HEK293 (cell line): ENCODE data around the gene DLD.
A peak's percentile ranks its signal among the peaks of the same experiment; 100 is the strongest.
"Not testable (repeated sequence)": the region's sequence is repeated elsewhere in the genome, so short reads cannot be mapped to it uniquely, and the experiment has no call there.

Experiments used
- CTCF ChIA-PET: fragments of 350-600 bp; formaldehyde crosslinking; extraction: SDS; loops from one replicate; lab custom pipeline; 2021; ENCODE audit warnings: antibody characterized with exemption; lab: Yijun Ruan, JAX
- POLR2A ChIA-PET: fragments of 300-600 bp; formaldehyde crosslinking; extraction: SDS; loops from one replicate; lab custom pipeline; 2020; ENCODE audit warnings: antibody characterized with exemption, inconsistent platforms; lab: Yijun Ruan, JAX
- H3K27ac ChIP-seq: fragments of 200-500 bp; sonication (Bioruptor generic); 2 replicates; pipeline ENCODE4 v1.5.1; 2014; ENCODE audit warnings: low read depth, low read length, control low read depth, inconsistent platforms; ENCODE audit errors: extremely low read depth
- H3K36me3 ChIP-seq, 2 experiments: fragments of 200-500 bp in 1 of 2; sonication (Bioruptor generic) in 1 of 2; 1 replicate in 1 of 2; 2 replicates in 1 of 2; pipeline ENCODE4 v1.5.1; 2014 to 2017; ENCODE audit warnings: inconsistent platforms in 2 of 2, low read length in 2 of 2; ENCODE audit not compliant: control insufficient read depth in 2 of 2, insufficient read depth in 1 of 2
- H3K4me1 ChIP-seq: fragments of 200-500 bp; sonication (Bioruptor generic); 2 replicates; pipeline ENCODE4 v1.5.1; 2014; ENCODE audit warnings: mild to moderate bottlenecking, low read length, inconsistent platforms; ENCODE audit not compliant: control insufficient read depth, insufficient read depth
- H3K4me3 ChIP-seq: 2 replicates; pipeline ENCODE4 v1.5.1; 2011; ENCODE audit warnings: low read depth, mild to moderate bottlenecking, control low read depth, low read length, moderate library complexity
- H3K9me3 ChIP-seq: fragments of 200-500 bp; sonication (Bioruptor generic); 2 replicates; pipeline ENCODE4 v1.5.1; 2014; ENCODE audit warnings: low read depth, low read length, inconsistent platforms; ENCODE audit not compliant: control insufficient read depth, insufficient read depth
- BCL11B ChIP-seq: fragments of 450-650 bp; formaldehyde crosslinking; IDR thresholded peaks from 2 replicates; pipeline ENCODE4 v1.5.1; 2016; ENCODE audit warnings: low read depth, missing biosample characterization, missing genetic modification characterization
- HIC1 ChIP-seq: fragments of 450-650 bp; formaldehyde crosslinking; IDR thresholded peaks from 2 replicates; pipeline ENCODE4 v1.5.1; 2016; ENCODE audit warnings: missing biosample characterization, missing genetic modification characterization
- HOXA7 ChIP-seq: sonication (generic); formaldehyde crosslinking; IDR thresholded peaks from 2 replicates; pipeline ENCODE4 v1.8.1; 2022; ENCODE audit warnings: missing genetic modification reagents, borderline replicate concordance
- KLF17 ChIP-seq: fragments of 450-650 bp; formaldehyde crosslinking; IDR thresholded peaks from 2 replicates; pipeline ENCODE4 v1.5.1; 2016; ENCODE audit warnings: missing biosample characterization, missing genetic modification characterization
- KLF7 ChIP-seq: fragments of 450-650 bp; formaldehyde crosslinking; IDR thresholded peaks from 2 replicates; pipeline ENCODE4 v1.5.1; 2016; ENCODE audit warnings: missing biosample characterization, missing genetic modification characterization, borderline replicate concordance
- TSHZ1 ChIP-seq: fragments of 450-650 bp; formaldehyde crosslinking; IDR thresholded peaks from 2 replicates; pipeline ENCODE4 v1.5.1; 2016; ENCODE audit warnings: missing biosample characterization, missing genetic modification characterization, borderline replicate concordance
- WT1 ChIP-seq: fragments of 450-650 bp; formaldehyde crosslinking; IDR thresholded peaks from 2 replicates; pipeline ENCODE4 v1.5.1; 2016; ENCODE audit warnings: missing biosample characterization, missing genetic modification characterization
- ZBTB6 ChIP-seq: fragments of 450-650 bp; formaldehyde crosslinking; IDR thresholded peaks from 2 replicates; pipeline ENCODE4 v1.5.1; 2017; ENCODE audit warnings: missing biosample characterization, missing genetic modification characterization
- ZBTB7A ChIP-seq: fragments of 450-650 bp; formaldehyde crosslinking; IDR thresholded peaks from 2 replicates; pipeline ENCODE4 v1.5.1; 2016; ENCODE audit warnings: low read depth, missing biosample characterization, missing genetic modification characterization
- ZNF112 ChIP-seq: fragments of 450-650 bp; formaldehyde crosslinking; IDR thresholded peaks from 2 replicates; pipeline ENCODE4 v1.5.0; 2017; ENCODE audit warnings: missing biosample characterization, missing genetic modification characterization
- ZNF146 ChIP-seq: fragments of 450-650 bp; formaldehyde crosslinking; IDR thresholded peaks from 2 replicates; pipeline ENCODE4 v1.5.1; 2016; ENCODE audit warnings: missing biosample characterization, missing genetic modification characterization
- ZNF157 ChIP-seq: fragments of 450-650 bp; formaldehyde crosslinking; IDR thresholded peaks from 2 replicates; pipeline ENCODE4 v1.5.1; 2016; ENCODE audit warnings: missing biosample characterization, missing genetic modification characterization
- ZNF223 ChIP-seq: fragments of 450-650 bp; formaldehyde crosslinking; IDR thresholded peaks from 2 replicates; pipeline ENCODE4 v1.5.1; 2016; ENCODE audit warnings: missing biosample characterization, missing genetic modification characterization
- ZNF292 ChIP-seq: fragments of 450-650 bp; formaldehyde crosslinking; IDR thresholded peaks from 2 replicates; pipeline ENCODE4 v1.5.1; 2016; ENCODE audit warnings: low read depth, missing biosample characterization, missing genetic modification characterization, borderline replicate concordance
- ZNF311 ChIP-seq: fragments of 450-650 bp; formaldehyde crosslinking; IDR thresholded peaks from 2 replicates; pipeline ENCODE4 v1.5.1; 2017; ENCODE audit warnings: missing biosample characterization, missing genetic modification characterization, borderline replicate concordance
- ZNF335 ChIP-seq: fragments of 450-650 bp; formaldehyde crosslinking; conservative IDR thresholded peaks from 2 replicates; pipeline ENCODE4 v1.5.1; 2016; ENCODE audit warnings: missing biosample characterization, missing genetic modification characterization
- ZNF391 ChIP-seq: fragments of 450-650 bp; formaldehyde crosslinking; IDR thresholded peaks from 2 replicates; pipeline ENCODE4 v1.5.1; 2016; ENCODE audit warnings: low read depth, missing biosample characterization, missing genetic modification characterization, borderline replicate concordance
- ZNF404 ChIP-seq: fragments of 450-650 bp; formaldehyde crosslinking; IDR thresholded peaks from 2 replicates; pipeline ENCODE4 v1.5.1; 2017; ENCODE audit warnings: missing biosample characterization, missing genetic modification characterization
- ZNF473 ChIP-seq: fragments of 450-650 bp; formaldehyde crosslinking; IDR thresholded peaks from 2 replicates; pipeline ENCODE4 v1.5.1; 2017; ENCODE audit warnings: missing biosample characterization, missing genetic modification characterization
- ZNF548 ChIP-seq: fragments of 450-650 bp; formaldehyde crosslinking; IDR thresholded peaks from 2 replicates; pipeline ENCODE4 v1.5.1; 2016; ENCODE audit warnings: missing biosample characterization, missing genetic modification characterization
- ZNF560 ChIP-seq: fragments of 450-650 bp; formaldehyde crosslinking; IDR thresholded peaks from 2 replicates; pipeline ENCODE4 v1.5.1; 2017; ENCODE audit warnings: missing biosample characterization, missing genetic modification characterization, borderline replicate concordance
- ZNF623 ChIP-seq: fragments of 450-650 bp; formaldehyde crosslinking; IDR thresholded peaks from 2 replicates; pipeline ENCODE4 v1.5.1; 2016; ENCODE audit warnings: missing biosample characterization, missing genetic modification characterization
- ZNF660 ChIP-seq: fragments of 450-650 bp; IDR thresholded peaks from 2 replicates; pipeline ENCODE4 v1.5.1; 2018; ENCODE audit warnings: missing biosample characterization, mild to moderate bottlenecking, missing genetic modification characterization
- ZNF843 ChIP-seq: fragments of 450-650 bp; formaldehyde crosslinking; IDR thresholded peaks from 2 replicates; pipeline ENCODE4 v1.5.1; 2016; ENCODE audit warnings: missing biosample characterization, missing genetic modification characterization
- TF ChIP-seq, protein P1 (sequence below): fragments of 450-650 bp; formaldehyde crosslinking; IDR thresholded peaks from 2 replicates; pipeline ENCODE4 v1.5.1; 2016; ENCODE audit warnings: missing biosample characterization, missing genetic modification characterization

Gene DLD

DNA sequence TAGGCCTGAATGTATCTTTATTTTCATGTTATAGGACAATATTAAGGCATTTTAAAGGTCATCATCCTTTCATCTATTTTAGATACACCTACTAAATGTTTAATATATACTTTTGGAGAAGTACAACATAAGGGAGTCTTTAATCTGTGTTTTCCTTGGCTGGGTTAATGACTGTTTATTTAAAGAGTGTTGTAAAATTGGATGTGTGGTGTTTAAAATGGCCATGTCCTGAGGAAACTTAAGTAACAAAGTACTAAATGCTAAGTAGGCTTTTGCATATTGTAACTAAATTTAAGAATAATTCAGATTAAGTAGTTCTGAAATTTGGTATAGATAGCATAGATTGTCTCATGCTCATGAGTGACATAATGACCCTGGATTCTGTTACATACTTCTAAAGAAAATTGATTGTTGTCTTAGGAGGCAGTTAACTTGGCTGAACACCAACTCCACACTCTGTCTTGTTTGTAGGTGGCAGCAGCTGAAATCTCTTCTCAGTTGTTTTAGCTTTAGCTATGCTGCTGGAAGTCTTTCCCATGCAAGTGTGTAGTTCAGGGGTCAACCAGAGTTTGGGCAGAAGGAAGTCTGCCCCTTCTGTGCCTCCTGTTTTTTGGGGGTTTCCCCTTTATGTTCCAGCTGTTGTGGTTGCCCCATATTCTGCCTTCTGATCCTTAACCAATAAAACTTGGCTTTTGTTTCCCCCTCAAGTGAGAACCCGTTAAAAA lies 29.2 kb downstream of the DLD start (continued):
- TF ChIP-seq HIC1 (tag by site-specific recombination) (0 out of 2 replicates have a peak, but pooled peaks have one; percentile 16), ZNF473 (tag by site-specific recombination) (no peak), KLF7 (tag by site-specific recombination) (no peak), ZNF548 (tag by site-specific recombination) (no peak), ZNF391 (tag by site-specific recombination) (no peak), KLF17 (tag by site-specific recombination) (no peak), ZNF843 (peak; percentile 69; the same call in 1 of the 2 replicates), ZNF223 (tag by site-specific recombination) (no peak), BCL11B (tag by site-specific recombination) (no peak), ZNF112 (no peak), WT1 (peak; percentile 84), ZNF660 (no peak), ZNF157 (tag by site-specific recombination) (no peak), ZNF404 (tag by site-specific recombination) (no peak)
- TF ChIP-seq, all 188 proteins: peak for 15

DNA sequence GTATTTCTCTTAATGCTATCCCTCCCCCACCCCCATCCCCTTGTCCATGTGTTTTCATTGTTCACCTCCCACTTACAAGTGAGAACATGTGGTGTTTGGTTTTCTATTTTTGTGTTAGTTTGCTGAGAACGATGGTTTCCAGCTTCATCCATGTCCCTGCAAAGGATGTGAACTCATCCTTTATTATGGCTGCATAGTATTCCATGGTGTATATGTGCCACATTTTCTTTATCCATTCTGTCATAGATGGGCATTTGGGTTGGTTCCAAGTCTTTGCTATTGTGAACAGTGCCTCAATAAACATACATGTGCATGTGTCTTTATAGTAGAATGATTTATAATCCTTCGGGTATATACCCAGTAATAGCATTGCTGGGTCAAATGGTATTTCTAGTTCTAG lies 30.8 kb downstream of the DLD start:
- POLR2A ChIA-PET, H3K4me3 ChIP-seq: not testable (repeated sequence)
- H3K36me3 ChIP-seq = peaks cover 46 to 70% of the 10 kb centered on the region in 2 experiments
- TF ChIP-seq ZNF146 (tag by site-specific recombination) = peak; percentile 66
- TF ChIP-seq, all 188 proteins: peak for 1; not testable (repeated sequence) for 187
- CTCF ChIA-PET = interaction anchor here (1.5 kb wide), 1 partner anchor 31 kb away, joined by 5 read pairs; the partner anchor contains the start of gene DLD
- H3K9me3 ChIP-seq, H3K27ac ChIP-seq, H3K4me1 ChIP-seq: not testable (repeated sequence)

- CTCF ChIA-PET = interaction anchor here (1.5 kb wide), 1 partner anchor 32 kb away, joined by 5 read pairs; the partner anchor contains the start of gene DLD
- POLR2A ChIA-PET = no interaction called here
- Histone ChIP-seq H3K4me3 (no peak overlapping the region), H3K27ac (no peak overlapping the region), H3K9me3 (no peaks in the 10 kb centered on the region), H3K36me3 (peaks cover 44 to 68% of the 10 kb centered on the region in 2 experiments), H3K4me1 (peaks cover 7% of the 10 kb centered on the region; the same call in 1 of the 2 replicates)
- TF ChIP-seq ZNF335 (tag by site-specific recombination) (no peak), ZNF623 (tag by site-specific recombination) (no peak), ZNF292 (tag by site-specific recombination) (no peak), ZBTB6 (tag by site-specific recombination) (no peak), ZBTB7A (no peak), ZNF311 (tag by site-specific recombination) (no peak), HOXA7 (no peak), ZNF560 (tag by site-specific recombination) (no peak), TSHZ1 (tag by site-specific recombination) (no peak)
- TF ChIP-seq, protein P1, sequence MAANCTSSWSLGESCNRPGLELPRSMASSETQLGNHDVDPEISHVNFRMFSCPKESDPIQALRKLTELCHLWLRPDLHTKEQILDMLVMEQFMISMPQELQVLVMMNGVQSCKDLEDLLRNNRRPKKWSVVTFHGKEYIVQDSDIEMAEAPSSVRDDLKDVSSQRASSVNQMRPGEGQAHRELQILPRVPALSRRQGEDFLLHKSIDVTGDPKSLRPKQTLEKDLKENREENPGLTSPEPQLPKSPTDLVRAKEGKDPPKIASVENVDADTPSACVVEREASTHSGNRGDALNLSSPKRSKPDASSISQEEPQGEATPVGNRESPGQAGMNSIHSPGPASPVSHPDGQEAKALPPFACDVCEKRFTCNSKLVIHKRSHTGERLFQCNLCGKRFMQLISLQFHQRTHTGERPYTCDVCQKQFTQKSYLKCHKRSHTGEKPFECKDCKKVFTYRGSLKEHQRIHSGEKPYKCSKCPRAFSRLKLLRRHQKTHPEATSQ = no peak
Observed at GRCh38 chr7:107922886-107923285, 31.9 kb downstream of the DLD start.
